ENCODE data around the gene AKAP3. TPM values are rescaled to one million over a fixed set of nuclear protein-coding genes. Genes with fewer than 3 reads are reported as not detected.

Gene AKAP3
- total RNA-seq, 2 experiments from 2014 or later = 2.0 to 2.9 TPM

DNA sequence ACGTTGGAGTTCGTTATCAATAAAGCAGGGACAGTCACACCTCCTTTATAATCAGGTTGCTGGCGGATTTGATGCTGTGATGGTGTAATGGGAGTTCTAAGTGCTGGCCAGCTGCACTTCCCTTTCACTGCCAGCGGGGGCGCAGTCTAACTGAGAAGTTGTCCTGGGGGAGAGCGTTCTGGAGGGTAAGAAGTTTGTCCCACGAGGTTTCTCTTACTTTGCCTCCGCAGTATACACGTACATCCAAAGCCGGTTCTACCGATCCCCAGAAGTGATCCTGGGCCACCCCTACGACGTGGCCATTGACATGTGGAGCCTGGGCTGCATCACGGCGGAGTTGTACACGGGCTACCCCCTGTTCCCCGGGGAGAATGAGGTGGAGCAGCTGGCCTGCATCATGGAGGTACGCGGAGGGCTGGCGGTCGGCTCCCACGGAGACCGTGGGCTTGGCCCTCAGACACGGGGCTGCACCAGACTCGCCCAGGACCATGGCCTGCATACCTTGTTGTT lies 44.1 kb downstream of the AKAP3 start:
- CTCF ChIA-PET = interaction anchor here (0.6 to 1.7 kb wide), 6 partner anchors 10 to 280 kb away, joined by 3 to 7 read pairs (median 3); partner anchors contain the start of genes AKAP3 and NDUFA9
- POLR2A ChIA-PET = interaction anchor here (0.7 kb wide), 1 partner anchor 63 kb away, joined by 17 read pairs; no protein-coding TSS in a partner anchor

- CTCF ChIA-PET = interaction anchor here (0.6 to 1.7 kb wide), 5 partner anchors 9 to 280 kb away, joined by 3 to 7 read pairs (median 3); partner anchors contain the start of genes AKAP3 and NDUFA9
- POLR2A ChIA-PET = no interaction called here
Measured at GRCh38 chr12:4603946-4604345, 44.9 kb downstream of the AKAP3 start.

DNA sequence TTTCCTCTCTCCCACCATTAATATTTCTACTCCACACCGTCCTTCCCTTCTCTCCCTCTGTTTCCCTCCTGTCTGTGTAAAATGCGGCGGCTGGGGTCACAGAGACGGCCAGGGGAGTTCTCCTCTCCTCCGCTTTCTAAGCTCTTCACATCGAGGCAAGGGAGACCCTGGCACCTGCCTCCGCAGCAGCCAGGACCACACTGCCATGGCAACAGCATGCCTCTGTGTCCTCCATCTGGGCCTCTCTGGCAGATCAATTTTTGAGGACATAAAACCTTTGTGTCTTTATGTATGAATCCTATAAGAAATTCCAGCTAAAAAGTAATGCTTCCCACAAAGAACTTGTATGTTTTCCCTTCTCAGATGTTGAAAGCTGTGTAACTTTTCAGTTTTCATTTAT lies 45.4 kb downstream of the AKAP3 start:
- ChIA-PET CTCF (interaction anchor here (1.4 kb wide), 1 partner anchor 23 kb away, joined by 3 read pairs; no protein-coding TSS in a partner anchor), POLR2A (no interaction called here)

- ChIA-PET POLR2A (no interaction called here), CTCF (interaction anchor here (1.4 kb wide), 1 partner anchor 9 kb away, joined by 3 read pairs; no protein-coding TSS in a partner anchor)
Measured at GRCh38 chr12:4595881-4596280, 53.0 kb downstream of the AKAP3 start.

DNA sequence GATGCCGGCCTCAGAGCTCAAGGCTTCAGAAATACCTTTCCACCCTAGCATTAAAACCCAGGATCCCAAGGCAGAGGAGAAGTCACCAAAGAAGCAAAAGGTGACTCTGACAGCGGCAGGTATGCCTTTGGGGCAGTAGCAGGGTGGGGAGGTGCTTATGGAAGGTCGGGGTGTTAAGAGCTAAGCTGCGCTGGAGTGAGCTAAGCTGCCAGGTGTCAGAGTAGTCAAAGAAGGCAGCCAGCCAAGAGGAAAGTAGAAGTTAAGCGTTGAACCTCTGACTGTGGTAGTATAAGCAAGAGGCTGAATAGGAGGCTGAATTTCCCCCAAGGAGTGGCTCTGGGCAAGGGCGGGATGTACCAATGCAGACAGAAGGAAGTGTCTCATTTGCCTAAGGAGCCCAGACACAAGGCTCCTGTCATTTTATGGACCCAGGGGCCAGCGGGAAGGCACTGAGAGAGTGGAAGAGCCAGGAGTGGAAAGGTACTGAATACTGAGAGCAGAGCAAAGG lies 57.6 kb downstream of the AKAP3 start:
- ChIA-PET CTCF (interaction anchor here (1.1 kb wide), 1 partner anchor 15 kb away, joined by 3 read pairs; no protein-coding TSS in a partner anchor), POLR2A (no interaction called here)

DNA sequence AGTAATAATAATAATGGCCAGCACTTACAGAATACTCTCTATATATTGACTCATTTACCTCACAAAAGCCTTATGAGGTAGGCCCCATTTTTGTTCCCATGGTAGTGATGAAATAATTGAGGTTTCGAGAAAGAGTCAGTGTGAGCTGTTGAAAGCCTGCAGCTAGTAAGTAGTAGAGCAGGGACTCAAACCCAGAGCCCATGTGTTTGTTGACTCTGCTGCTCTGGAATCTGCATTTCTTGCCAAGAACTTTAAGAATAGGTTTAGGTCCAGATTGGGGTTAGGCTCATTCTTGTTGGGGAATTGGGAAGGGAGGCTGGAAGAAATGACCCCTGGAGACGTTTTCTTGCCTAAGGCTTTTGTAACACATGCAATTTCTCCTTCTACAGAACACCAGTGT lies 58.9 kb downstream of the AKAP3 start:
- POLR2A ChIA-PET = no interaction called here
- CTCF ChIA-PET = no interaction called here

GRCh38 chr12:4588916-4589315 lies 59.9 kb downstream of the AKAP3 start:
- ChIA-PET CTCF (interaction anchor here (0.7 kb wide), 1 partner anchor 22 kb away, joined by 3 read pairs; no protein-coding TSS in a partner anchor), POLR2A (no interaction called here)

GRCh38 chr12:4587108-4587507 lies 61.7 kb downstream of the AKAP3 start:
- CTCF ChIA-PET = interaction anchor here (1.1 kb wide), 1 partner anchor 18 kb away, joined by 4 read pairs; no protein-coding TSS in a partner anchor
- POLR2A ChIA-PET = no interaction called here

- CTCF ChIA-PET = no interaction called here
- POLR2A ChIA-PET = no interaction called here
Measured at GRCh38 chr12:4586500-4586899, 62.4 kb downstream of the AKAP3 start.

- CTCF ChIA-PET = no interaction called here
- POLR2A ChIA-PET = no interaction called here
Measured at GRCh38 chr12:4584896-4585295, 64.0 kb downstream of the AKAP3 start.

GRCh38 chr12:4584281-4584680 lies 64.6 kb downstream of the AKAP3 start:
- CTCF ChIA-PET = no interaction called here

GRCh38 chr12:4580281-4580688 lies 68.6 kb downstream of the AKAP3 start:
- CTCF ChIA-PET = no interaction called here

More at GRCh38 chr12:4584281-4584680, 64.6 kb downstream of the AKAP3 start:
- POLR2A ChIA-PET = no interaction called here

GRCh38 chr12:4579305-4580102 lies 69.3 kb downstream of the AKAP3 start:
- ChIA-PET CTCF (no interaction called here), POLR2A (no interaction called here)

More at GRCh38 chr12:4580281-4580688, 68.6 kb downstream of the AKAP3 start:
- POLR2A ChIA-PET = no interaction called here

GRCh38 chr12:4572680-4573079 lies 76.2 kb downstream of the AKAP3 start:
- POLR2A ChIA-PET = no interaction called here
- CTCF ChIA-PET = no interaction called here

GRCh38 chr12:4569261-4569660 lies 79.6 kb downstream of the AKAP3 start:
- POLR2A ChIA-PET = no interaction called here

GRCh38 chr12:4567073-4567881 lies 81.6 kb downstream of the AKAP3 start:
- ChIA-PET CTCF (no interaction called here), POLR2A (no interaction called here)

More at GRCh38 chr12:4569261-4569660, 79.6 kb downstream of the AKAP3 start:
- CTCF ChIA-PET = no interaction called here

GRCh38 chr12:4566474-4566873 lies 82.4 kb downstream of the AKAP3 start:
- CTCF ChIA-PET = no interaction called here
- POLR2A ChIA-PET = no interaction called here
